ENCODE measurements around the gene PAAF1. TPM values are rescaled to one million over a fixed set of nuclear protein-coding genes. Genes with fewer than 3 reads are reported as not detected.

Gene PAAF1
- total RNA-seq, 1 experiment from 2014 or later = 14.9 TPM

DNA sequence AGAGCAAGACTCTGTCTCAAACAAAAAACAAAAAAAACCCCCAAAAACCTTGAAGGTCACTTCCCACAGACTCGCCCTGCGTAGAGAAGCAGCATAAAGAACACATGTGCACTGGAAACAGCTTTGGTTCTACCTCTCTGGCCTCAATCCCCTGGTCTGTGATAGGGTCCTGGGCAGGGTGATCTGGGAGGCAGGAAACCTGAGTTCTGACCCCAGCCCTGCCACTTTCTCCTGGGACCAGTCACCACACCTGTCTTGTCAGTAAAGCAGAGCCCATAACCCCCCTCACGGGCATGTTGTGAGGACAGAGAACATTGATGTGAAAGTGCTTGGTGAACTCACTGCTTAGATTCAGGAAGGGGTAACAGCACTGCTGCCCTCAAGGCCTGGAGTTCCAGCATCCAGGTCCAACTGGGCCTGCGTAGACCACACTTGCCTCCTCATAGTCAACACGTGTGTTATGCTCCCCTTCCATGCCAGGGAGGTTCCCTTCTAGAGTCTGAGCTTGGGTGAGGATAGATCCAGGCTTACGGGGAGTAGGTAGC, 94.4 kb downstream of the PAAF1 start:
- DNase-seq (ENCODE audit: low read depth) = no peak

GRCh38 chr11:73972187-73972586, 95.4 kb downstream of the PAAF1 start:
- no peak for DNase-seq (ENCODE audit: low read depth)

GRCh38 chr11:73972620-73973449, 96.0 kb downstream of the PAAF1 start:
- DNase-seq (ENCODE audit: low read depth) = no peak

- no peak for DNase-seq (ENCODE audit: low read depth)
Observed at GRCh38 chr11:73974604-73975478, 98.0 kb downstream of the PAAF1 start.

- no peak for DNase-seq (ENCODE audit: low read depth)
Observed at GRCh38 chr11:73975479-73975757, 98.6 kb downstream of the PAAF1 start.

- no peak for DNase-seq (ENCODE audit: low read depth)
Observed at GRCh38 chr11:73976451-73977151, 99.8 kb downstream of the PAAF1 start.

- no peak for DNase-seq (ENCODE audit: low read depth)
Observed at GRCh38 chr11:73977856-73978519, 101.2 kb downstream of the PAAF1 start.

DNA sequence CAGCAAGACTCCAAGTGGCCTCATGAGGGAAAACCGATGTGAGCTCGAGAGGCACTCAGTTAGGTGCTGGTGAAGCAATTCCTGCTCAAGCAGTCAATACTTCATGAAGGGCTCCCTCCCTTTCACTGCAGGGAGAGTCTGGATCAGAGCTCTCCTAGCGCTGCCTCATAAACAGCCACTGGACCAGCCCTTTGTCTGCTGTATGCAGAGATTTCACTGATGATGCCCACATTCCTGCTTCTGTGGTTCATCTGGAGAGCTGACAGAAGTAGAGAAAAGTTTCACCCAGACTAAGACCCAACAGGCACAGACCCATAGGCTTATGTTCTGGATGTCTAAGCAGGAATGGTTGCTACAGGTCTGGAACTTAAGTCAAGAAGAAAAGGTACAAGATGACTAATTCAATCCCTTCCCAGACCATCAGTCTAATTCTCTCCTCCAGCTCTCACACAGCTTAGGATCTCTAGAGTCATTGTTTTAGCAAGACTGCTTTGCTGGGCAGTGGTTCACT, 101.8 kb downstream of the PAAF1 start:
- no peak for DNase-seq (ENCODE audit: low read depth)

GRCh38 chr11:73980001-73980961, 103.5 kb downstream of the PAAF1 start:
- DNase-seq (ENCODE audit: low read depth) = peak; percentile 17

Other genes starting within 250 kb of the PAAF1 start
- gene PLEKHB1, start 230.4 kb upstream of the PAAF1 start, total RNA-seq (2014; rRNA removed; shearing (Covaris generic)) = 0.13 and 0.80 TPM in 2 replicates
- 45.9 and 59.7 TPM in 2 replicates for gene RAB6A, start 115.9 kb upstream of the PAAF1 start, total RNA-seq (2014; rRNA removed; shearing (Covaris generic))
- gene MRPL48, start 89.1 kb upstream of the PAAF1 start, total RNA-seq (2014; rRNA removed; shearing (Covaris generic)) = 64.8 and 69.1 TPM in 2 replicates
- gene COA4, start 153 bp upstream of the PAAF1 start, total RNA-seq (2014; rRNA removed; shearing (Covaris generic)) = 170 and 188 TPM in 2 replicates
- 0.07 and 0.13 TPM in 2 replicates for gene DNAJB13, start 74.0 kb downstream of the PAAF1 start, total RNA-seq (2014; rRNA removed; shearing (Covaris generic))
- not detected in 2 replicates for gene UCP2, start 105.8 kb downstream of the PAAF1 start, total RNA-seq (2014; rRNA removed; shearing (Covaris generic))
- gene UCP3, start 132.1 kb downstream of the PAAF1 start, total RNA-seq (2014; rRNA removed; shearing (Covaris generic)) = 0.29 and 0.43 TPM in 2 replicates